Lower lobe of right lung (tissue), 2 donors: ENCODE results near the gene DNAI1. TPM values are rescaled to one million over a fixed set of nuclear protein-coding genes. Genes with fewer than 3 reads are reported as not detected.

Source experiments
- ATAC-seq, 2 donors: fragments of 200-7000 bp; cut with Tn5 transposase; one replicate each; pipeline ENCODE4 v1.9.1; 2020 to 2022; ENCODE audit warnings: mild to moderate bottlenecking in 2 of 2, moderate library complexity in 2 of 2
- DNase-seq: peaks from one replicate; pipeline ENCODE4 v3.0.0-alpha.2; 2020
- H3K27ac ChIP-seq: fragments of 200-600 bp; one replicate; pipeline ENCODE4 v1.8.0; 2022
- H3K27me3 ChIP-seq: fragments of 200-600 bp; one replicate; pipeline ENCODE4 v1.8.0; 2022; ENCODE audit warnings: low read depth
- H3K36me3 ChIP-seq: fragments of 200-600 bp; one replicate; pipeline ENCODE4 v1.8.0; 2022; ENCODE audit warnings: mild to moderate bottlenecking
- H3K4me1 ChIP-seq: fragments of 200-600 bp; one replicate; pipeline ENCODE4 v1.8.0; 2022
- H3K4me3 ChIP-seq: fragments of 200-600 bp; one replicate; pipeline ENCODE4 v1.8.0; 2022; ENCODE audit warnings: mild to moderate bottlenecking
- H3K9me3 ChIP-seq: fragments of 200-600 bp; one replicate; pipeline ENCODE4 v1.8.0; 2022
- CTCF ChIP-seq: fragments of 200-600 bp; IDR thresholded peaks from one replicate; pipeline ENCODE4 v1.8.0; 2022; ENCODE audit warnings: antibody characterized with exemption, mild to moderate bottlenecking
- intact Hi-C: fragments of 100-400 bp; cut with DNase I; formaldehyde crosslinking; loops from one replicate; pipeline ENCODE4 v1.11.0; 2022
- total RNA-seq: library from RNA; stranded (reverse); fragmentation: NEBNext Ultra II Directional; extraction: Animal tissue kit (Norgen Biotek cat#: 25700); gene quantifications from one replicate; pipeline ENCODE4 v1.2.1, GENCODE V29; 2021
- donor health status: DM: no; HTN: yes; CAD: no; lungs with severe emphysema.

DNAI1 gene
- total RNA-seq, 1 donor from 2014 or later = 13.5 TPM

GRCh38 chr9:34514401-34514800, 55.8 kb downstream of the DNAI1 start:
- TF ChIP-seq CTCF = no peak
- no peak overlapping the region for H3K27ac ChIP-seq
- no peak for DNase-seq
- ATAC-seq = no peak
- no peaks in the 10 kb centered on the region for H3K27me3 ChIP-seq
- H3K4me1 ChIP-seq = no peaks in the 10 kb centered on the region
- no peaks in the 10 kb centered on the region for H3K36me3 ChIP-seq
- no peak overlapping the region for H3K4me3 ChIP-seq
- H3K9me3 ChIP-seq = no peaks in the 10 kb centered on the region
- intact Hi-C loops = no loop called here

- intact Hi-C loops = no loop called here
- Histone ChIP-seq H3K9me3 (no peaks in the 10 kb centered on the region), H3K27ac (no peak overlapping the region), H3K27me3 (no peaks in the 10 kb centered on the region), H3K36me3 (no peaks in the 10 kb centered on the region), H3K4me1 (no peaks in the 10 kb centered on the region), H3K4me3 (no peak overlapping the region)
- ATAC-seq = no peak
- no peak for TF ChIP-seq CTCF
- no peak for DNase-seq
Measured at GRCh38 chr9:34514816-34515215, 56.2 kb downstream of the DNAI1 start.

- no peaks in the 10 kb centered on the region for H3K4me1 ChIP-seq
- H3K27ac ChIP-seq = no peak overlapping the region
- no peak for TF ChIP-seq CTCF
- no peaks in the 10 kb centered on the region for H3K27me3 ChIP-seq
- DNase-seq (no peak), ATAC-seq (no peak)
- intact Hi-C loops = no loop called here
- H3K36me3 ChIP-seq = no peaks in the 10 kb centered on the region
- H3K9me3 ChIP-seq = no peaks in the 10 kb centered on the region
- H3K4me3 ChIP-seq = no peak overlapping the region
Measured at GRCh38 chr9:34515959-34516358, 57.4 kb downstream of the DNAI1 start.

GRCh38 chr9:34517185-34517584, 58.6 kb downstream of the DNAI1 start:
- DNase-seq = no peak
- intact Hi-C loops = no loop called here
- Histone ChIP-seq H3K9me3 (no peaks in the 10 kb centered on the region), H3K27ac (no peak overlapping the region), H3K4me3 (no peak overlapping the region), H3K27me3 (no peaks in the 10 kb centered on the region), H3K4me1 (no peaks in the 10 kb centered on the region), H3K36me3 (no peaks in the 10 kb centered on the region)
- no peak for ATAC-seq
- TF ChIP-seq CTCF = no peak

- H3K36me3 ChIP-seq = no peaks in the 10 kb centered on the region
- intact Hi-C loops = no loop called here
- H3K27me3 ChIP-seq = no peaks in the 10 kb centered on the region
- H3K9me3 ChIP-seq = no peaks in the 10 kb centered on the region
- TF ChIP-seq CTCF = no peak
- H3K4me1 ChIP-seq = peaks cover 4% of the 10 kb centered on the region
- H3K27ac ChIP-seq = no peak overlapping the region
- ATAC-seq (no peak), DNase-seq (no peak)
- no peak overlapping the region for H3K4me3 ChIP-seq
Measured at GRCh38 chr9:34518110-34518616, 59.6 kb downstream of the DNAI1 start.

GRCh38 chr9:34518896-34519295, 60.3 kb downstream of the DNAI1 start:
- ATAC-seq = no peak
- TF ChIP-seq CTCF = no peak
- peaks cover 9% of the 10 kb centered on the region for H3K4me1 ChIP-seq
- no peaks in the 10 kb centered on the region for H3K27me3 ChIP-seq
- intact Hi-C loops = no loop called here
- no peaks in the 10 kb centered on the region for H3K36me3 ChIP-seq
- H3K9me3 ChIP-seq = no peaks in the 10 kb centered on the region
- H3K27ac ChIP-seq = no peak overlapping the region
- no peak overlapping the region for H3K4me3 ChIP-seq
- no peak for DNase-seq
